GM21528 (cell line): ENCODE results near the gene GRIK5.
"Not testable (repeated sequence)": the region's sequence is repeated elsewhere in the genome, so short reads cannot be mapped to it uniquely, and the experiment has no call there.

ENCODE experiments used
- ATAC-seq: cut with Tn5 transposase; IDR thresholded peaks from one replicate; pipeline ENCODE4 v1.9.1; 2021; ENCODE audit warnings: mild to moderate bottlenecking, moderate library complexity; ENCODE audit not compliant: unreplicated experiment, low FRiP score

GRIK5 gene

DNA sequence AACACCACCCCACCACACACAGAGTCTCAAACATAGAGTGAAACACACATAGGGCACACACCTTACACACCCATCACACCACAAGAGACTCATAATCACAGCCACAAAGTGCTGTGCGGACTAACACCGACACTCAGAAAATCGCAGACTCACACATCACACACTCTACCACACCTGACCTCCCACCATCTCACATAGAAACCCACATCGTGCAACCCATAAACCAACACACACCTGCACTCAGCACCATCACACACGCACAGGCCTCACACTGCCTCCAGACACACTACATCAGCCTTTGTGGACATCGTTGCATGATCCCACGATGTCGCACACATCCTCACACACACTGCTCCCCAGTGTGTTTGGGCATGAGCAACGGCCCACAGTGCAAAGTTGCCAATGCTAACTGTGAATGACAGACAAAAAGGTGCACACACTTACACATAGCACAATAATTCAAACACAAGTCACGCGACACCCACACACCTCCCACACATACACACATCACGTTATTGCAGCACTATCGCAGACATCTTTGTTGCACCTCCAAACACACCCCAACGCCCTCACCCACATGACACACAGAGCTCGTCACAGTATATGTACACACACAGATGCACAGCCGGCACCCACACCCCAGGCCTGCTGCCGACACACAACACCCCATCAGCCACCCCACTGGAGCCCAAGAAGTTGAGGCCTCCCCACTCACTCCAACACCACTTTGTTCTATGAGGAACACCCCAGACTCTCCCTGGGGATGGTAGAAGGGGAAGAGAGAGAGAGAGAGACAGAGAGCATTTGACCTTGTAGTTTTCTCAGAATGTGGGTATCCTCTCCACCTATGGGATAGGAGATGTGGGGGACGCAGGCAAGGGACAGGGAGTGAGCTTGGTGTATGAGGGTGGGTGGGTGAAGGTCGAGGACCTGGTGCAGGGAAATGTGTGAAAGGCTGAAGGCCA is 74.7 kb downstream of the GRIK5 start:
- no peak for ATAC-seq

DNA sequence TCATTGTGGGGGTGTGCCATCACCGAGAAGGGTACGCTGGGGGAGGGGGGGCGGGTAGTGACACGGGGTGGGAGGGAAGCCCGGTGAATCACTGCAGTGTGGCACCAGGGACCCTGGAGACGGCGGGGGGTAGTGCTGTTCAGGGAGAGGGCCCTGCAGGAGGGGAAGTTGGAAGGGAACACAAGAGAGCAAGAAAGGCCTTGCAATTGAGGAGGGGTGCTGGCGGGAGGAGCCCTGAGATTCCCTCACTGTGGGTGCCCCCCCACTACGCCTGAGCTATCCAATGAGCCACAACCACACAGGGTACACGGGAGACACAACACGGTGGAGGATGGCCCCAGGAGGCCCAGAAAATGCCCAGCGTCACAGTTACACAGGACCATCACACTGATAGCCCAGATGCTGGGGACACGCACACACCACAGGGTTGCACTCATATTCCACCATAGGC is 75.5 kb downstream of the GRIK5 start:
- no peak for ATAC-seq

DNA sequence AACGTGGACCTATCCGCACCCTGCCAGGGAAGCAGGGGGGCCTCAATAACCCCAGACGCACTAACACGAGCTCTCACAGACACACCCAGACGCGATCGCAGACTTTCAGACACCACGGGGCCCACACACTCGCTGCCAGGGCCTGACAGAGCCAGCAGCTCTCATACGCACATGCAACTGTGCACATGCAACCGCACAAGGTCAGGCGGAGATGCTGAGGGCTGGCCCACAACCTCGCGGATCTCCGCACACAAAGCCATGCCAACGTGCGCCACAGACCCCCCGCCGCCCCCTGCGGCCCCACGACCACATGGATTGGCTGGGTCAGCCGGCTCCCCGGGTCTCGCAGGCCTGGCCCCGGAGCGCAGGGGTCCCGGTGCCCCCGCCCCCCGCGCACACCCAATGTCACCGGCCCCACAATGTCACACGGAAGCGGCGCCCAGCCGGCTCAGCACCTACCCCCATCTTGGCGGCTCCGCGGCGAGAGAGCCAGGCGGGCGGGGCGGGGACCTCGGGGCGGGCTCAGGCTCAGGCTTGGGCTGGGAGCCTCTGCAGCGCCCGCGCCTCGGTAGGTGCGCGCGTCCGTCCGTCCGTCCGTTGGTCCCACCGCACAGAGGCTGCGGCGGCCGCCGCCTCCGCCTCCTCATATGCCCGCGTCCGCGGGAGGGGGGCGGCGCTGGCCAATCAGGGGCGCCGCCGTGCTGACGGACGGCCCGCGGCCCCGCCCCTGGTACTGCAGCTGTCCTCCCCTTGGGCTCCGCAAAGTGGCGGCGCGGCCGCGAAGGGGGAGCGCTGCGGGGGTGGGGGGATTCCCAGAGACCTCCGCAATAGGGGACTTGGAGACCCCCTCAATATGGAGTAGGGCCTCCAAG is 76.2 kb downstream of the GRIK5 start, which contains the start of gene ATP1A3:
Gene ATP1A3 (minus strand): TSS at position 619 of the 872 bp plus-strand sequence. CDS start 154 bp downstream, at position 465.
- ATAC-seq: no peak

DNA sequence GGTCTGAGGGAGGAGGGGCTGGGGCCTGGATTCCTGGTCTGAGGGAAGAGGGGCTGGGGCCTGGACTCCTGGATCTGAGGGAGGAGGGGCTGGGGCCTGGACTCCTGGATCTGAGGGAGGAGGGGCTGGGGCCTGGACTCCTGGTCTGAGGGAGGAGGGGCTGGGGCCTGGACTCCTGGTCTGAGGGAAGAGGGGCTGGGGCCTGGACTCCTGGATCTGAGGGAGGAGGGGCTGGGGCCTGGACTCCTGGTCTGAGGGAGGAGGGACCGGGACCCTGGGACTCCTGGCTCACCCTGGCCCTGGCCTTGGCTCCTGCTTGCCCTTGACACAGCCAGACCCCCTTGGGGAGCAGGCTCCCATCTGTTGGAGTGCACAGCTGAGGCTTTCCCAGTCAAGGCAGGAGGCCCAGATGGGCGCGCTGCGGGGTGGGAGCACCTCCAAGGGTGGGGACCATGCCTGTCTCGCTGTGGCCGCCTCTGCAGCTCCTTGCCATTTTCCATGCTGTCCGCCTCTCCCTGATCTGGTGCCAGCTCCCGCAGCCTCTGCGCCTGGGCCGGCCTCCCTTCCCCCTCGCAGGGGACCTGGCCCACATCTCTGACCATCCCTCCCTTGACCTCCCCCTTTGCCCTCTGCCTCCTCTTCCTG is 78.0 kb downstream of the GRIK5 start:
- ATAC-seq: not testable (repeated sequence)

DNA sequence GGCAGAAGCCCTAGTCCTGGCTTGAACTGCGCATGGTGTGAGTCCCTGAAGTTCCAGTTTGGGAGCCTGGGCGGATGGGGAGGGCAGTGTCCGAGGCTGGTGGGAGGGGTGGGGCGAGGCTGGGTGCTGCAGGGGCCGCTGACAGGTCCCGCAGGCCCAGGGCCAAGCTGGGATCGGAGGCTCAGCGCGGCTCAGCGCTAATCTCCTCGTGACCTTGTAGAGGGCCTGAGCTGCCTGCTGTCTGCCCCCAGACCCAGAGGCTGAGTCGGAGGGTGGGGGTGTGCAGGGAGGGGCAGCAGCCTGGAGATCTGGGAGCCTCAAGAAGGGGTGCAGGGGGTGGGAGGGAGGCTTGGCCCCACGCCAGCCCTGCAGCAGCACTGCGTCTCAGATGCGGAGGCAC is 79.0 kb downstream of the GRIK5 start:
- no peak for ATAC-seq

DNA sequence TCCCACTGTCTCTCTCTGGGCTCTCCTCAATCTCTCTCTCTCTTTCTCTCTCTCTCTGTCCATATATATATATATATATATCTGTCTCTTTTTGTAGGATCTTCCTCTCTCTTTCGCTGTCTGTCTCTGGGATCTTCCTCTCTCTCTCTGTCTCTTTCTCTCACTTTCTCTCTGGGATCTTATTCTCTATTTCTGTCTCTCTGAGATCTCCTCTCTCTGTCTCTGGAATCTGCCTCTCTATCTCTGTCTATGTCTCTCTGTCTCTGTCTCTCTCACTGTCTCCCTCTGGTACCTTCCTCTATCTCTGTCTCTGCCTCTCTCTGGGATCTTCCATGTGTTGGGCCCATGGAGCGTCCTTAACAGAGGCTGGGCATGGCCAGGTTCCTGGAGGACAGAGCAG is 79.4 kb downstream of the GRIK5 start:
- ATAC-seq: no peak

DNA sequence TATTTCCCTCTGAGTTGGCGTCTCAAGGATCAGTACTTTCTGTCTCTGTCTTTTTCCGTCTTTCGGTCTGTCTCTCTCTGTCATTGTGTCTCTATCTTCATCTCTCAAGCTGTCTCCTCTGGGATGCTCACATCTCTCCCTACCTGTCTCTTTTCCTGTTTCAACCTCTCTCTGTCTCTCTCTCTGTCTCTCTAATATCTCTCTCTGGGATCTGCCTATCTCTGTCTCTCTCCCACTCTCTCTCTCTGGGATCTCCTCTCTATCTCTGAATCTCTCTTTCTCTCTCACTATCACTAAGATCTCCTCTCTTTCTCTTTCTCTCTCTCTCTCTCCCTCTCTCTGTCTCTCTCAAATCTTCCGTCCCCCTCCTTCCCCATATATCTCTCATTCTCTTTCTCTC is 80.0 kb downstream of the GRIK5 start:
- no peak for ATAC-seq

DNA sequence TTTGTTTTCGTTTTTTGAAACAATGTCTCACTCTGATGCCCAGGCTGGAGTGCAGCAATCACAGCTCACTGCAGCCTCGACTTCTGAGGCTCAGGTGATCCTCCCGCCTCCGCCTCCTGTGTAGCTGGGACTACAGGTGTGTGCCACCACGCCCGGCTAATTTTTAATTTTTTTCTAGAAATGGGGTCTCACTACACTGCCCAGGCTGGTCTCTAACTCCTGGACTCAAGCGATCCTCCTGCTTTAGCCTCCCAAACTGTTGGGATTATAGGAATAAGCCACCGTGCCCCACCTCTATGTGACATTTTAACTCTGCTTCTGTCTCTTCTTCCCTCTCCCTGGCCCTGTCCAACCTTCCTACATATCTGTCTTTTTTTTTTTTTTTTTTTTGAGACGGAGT is 81.1 kb downstream of the GRIK5 start:
- no peak for ATAC-seq

DNA sequence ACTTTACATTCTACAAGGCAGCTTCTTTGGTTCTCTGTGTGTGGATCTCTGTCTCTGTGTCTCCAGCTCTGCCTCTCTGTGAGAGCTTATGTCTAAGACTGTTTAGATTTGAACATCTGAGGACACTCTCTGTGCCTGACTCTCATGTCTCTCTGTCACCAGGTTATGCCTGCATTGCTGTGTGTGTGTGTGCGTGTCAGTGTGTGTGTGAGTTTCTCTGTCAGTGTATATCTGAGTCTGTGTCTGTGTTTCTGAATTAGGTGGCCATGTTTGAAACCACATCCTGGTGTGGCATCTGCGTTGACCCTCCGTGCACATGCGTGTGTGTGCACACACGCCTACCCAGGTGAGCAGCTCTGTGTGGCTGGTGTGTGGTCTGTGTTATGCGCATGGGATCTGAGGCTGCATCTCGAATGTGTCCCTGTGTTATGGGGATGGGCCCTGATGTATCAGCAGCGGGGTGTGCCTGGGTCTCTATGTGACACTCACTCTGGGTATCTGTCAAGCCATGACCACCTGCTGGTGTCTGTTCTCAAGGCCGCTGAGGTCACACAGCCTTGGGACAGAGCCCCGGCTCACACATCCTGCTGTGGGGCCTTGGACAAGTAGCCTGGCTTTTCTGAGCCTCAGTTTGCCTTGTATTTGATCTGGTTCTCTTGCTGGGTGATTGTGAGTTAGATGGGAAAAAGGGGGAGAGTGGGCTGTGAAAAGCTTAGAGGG is 82.7 kb downstream of the GRIK5 start:
- ATAC-seq: no peak

DNA sequence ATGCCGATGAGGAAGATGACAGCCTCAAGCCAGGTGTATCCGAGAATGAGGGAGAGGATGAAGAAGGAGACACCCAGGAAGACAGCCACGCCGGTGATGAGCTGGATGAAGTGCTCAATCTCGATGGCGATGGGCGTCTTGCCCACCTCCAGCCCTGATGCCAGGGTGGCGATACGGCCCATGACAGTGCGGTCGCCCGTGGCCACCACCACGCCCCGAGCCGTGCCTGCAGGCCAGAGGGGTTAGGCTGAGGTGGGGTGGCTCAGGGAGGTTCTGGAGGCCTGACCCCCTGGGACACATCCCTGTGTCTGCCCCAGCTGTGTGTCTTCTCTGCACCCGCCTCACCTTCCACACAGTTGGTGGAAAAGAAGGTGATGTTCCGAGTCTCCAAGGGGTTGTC is 85.0 kb downstream of the GRIK5 start:
- no peak for ATAC-seq

DNA sequence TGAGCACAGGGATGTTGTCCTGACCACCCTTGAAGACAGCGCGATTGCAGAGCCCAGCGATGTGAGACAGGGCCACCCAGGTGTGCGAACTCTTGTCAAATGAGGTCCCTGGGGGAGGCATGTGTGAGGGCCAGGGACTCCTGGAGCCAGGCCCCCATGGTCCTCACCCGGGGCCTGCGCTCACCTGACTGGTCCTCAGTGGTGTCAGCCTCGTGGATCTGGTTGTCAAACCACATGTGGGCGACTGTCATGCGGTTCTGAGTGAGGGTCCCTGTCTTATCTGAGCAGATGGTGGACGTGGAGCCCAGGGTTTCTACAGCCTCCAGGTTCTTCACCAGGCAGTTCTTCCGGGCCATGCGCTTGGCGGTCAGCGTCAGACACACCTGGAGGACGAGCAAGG is 88.3 kb downstream of the GRIK5 start:
- ATAC-seq: no peak

DNA sequence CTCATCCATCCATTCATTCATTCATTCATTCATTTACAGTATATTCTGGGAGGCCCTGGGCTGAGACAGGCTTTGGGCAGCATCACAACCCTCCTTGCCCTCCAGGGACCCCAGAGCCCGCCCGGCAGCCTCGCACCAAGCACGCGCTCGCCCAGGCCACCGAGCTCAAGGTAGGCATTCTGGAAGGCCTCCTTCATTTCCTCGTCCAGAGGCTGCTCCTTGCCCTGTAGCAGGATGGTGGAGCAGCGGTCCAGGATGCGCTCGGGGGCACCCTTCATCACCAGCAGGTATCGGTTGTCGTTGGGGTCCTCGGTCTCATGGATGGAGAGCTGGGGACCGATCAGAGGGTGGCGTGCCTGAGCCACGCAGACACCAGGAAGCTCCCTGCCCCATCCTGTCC is 91.5 kb downstream of the GRIK5 start:
- no peak for ATAC-seq

DNA sequence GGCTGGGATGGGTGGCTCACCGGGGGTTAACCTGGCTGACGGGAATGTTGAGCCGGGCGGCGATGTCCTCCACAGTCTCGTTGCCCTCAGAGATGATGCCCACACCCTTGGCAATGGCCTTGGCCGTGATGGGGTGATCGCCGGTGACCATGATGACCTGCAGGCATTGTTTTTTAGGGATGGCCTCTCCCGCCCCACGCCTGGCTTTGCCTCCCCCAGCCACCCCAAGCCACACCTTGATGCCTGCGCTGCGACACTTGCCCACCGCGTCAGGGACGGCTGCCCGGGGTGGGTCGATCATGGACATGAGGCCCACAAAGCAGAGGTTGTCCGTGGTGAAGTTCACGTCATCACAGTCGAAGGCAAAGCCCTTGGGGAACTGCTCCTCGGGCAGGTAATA is 92.1 kb downstream of the GRIK5 start:
- no peak for ATAC-seq

DNA sequence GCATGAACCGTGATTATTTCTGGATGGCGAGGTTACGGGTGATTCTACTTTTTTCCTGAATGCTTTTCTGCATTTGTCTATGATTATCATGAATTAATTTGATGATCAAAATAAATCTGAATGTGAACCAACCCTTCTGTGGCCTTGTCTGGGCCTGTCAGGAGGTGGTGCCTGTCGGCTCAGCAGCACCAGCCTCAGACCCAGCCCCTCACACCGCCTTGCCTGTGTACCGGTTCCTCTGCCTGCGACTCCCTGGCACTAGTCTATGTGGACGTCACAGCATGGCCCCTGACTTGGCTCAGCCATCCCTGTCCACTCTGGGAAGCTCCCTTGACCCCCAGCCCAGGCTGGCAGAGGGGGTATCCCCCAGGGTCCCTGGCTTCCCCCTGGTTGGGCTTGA is 95.4 kb downstream of the GRIK5 start:
- ATAC-seq: no peak

DNA sequence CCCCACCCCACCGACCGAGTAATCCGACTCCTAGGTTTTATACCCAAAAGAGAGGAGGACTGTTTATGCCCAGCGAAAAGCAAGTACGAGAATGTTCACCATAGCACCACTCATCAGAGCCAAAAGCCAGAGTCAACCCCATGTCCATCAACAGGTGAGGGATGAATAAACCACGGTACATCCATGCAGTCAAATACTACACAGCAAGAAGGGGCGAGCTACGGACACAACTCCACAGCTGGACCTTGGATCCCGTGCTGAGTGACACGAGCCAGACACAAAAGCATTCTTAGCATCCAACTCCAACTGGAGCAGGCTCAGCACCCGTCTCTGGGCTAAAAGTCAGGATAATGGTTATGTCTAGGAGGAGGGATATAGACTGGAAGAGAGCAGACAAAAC is 98.6 kb downstream of the GRIK5 start:
- no peak for ATAC-seq

DNA sequence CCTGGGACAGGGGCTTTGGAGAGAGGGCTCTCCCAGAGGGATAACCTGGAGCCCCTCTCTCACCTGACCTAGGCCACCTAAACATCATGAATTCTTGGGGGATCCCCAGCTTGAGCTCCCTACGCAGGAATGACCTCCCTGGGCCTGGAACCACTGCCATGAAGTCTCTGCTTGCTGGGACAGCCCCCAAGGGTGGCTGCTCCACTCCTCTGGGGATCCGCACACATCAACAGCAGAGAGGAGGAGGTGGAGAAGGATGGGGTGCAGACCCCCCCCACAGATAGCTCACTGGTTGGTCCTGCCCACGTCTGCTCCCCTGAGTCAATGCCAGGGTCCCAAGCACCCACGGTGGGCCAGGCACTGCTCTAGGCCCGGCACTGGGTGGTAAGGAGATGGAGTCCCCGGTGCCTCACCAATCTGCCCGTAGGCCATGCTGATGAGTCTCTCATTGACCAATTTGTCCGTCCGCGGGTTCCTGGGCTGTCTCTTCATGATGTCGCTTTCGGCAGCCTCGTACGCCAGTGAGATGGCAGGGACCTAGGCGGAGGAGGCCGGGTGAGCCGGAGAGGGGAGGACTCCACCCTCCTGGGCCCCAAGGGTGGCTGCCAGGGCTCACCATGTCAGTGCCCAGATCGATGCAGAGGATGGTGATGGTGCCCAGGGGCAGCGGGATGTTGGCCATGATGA is 100.1 kb downstream of the GRIK5 start:
- ATAC-seq: no peak

DNA sequence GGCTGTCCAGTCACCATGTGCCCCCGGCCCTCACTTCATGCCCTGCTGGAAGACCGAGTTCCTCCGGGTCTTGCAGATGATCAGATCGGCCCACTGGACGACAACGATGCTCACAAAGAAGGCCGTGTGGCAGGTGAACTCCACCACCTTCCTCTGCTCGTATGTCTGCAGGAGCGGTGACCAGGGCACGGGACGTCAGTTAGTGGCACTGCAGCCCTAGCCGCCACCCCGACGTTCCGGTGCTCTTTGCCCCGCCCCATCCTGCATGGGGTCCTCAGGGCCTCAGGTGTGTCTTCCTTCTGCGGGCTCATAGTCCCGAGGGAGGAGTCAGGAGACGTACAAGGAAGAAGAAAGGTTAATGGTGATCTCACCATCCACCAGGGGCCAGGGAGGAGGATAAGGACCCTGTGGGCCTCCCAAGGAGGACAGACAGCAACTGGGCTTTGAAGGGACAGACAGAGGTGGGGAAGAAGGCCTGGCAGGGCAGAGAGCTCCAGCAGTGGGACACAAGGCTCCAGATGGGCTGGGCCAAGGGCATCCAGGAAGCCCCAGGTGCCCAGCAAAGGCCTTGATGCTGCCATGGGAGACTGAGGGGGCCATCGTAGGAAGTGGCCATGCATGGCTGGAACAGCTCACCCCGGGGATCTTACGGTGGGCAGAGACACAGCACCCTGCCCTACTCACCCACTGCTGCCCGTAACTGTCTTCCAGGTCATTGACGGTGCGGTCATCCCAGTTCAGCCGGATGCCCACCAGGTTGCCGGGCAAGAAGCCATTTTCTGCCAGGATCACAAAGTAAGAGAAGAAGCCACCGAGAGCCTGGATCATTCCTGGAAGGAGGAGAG is 101.0 kb downstream of the GRIK5 start:
- ATAC-seq: no peak

DNA sequence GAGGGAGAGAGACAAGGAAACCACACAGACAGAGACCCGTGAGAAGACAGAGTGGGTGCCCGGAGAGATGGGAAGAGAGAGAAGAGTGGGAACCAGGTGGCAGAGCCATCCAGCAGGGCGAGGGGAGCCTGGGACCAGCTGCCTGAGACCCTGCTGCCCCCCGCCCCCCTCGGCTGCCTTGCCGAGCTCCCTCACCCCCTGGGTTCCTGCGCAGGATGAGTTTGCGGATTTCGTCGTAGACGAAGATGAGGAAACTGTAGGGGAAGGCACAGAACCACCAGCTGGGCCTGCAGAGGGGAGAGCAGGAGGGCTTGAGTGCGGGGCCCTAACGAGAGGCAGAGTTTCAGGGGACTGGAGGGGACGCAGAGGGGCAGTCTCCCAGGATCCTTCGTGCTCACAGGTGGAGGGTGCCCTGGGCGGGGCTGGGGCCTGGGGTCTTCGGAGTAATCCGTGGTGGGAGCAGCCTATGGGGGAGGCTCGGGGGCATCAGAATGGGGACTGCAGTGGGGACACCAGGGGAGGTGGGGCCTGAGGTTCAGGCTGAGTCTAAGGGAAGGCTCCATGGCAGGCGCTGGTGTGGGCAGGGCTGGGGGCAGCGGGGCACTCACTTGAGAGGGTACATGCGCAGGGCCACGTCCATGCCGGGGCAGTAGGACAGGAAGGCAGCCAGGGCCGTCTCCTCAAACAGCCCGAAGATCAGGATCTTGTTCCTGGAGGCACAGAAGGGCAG is 102.8 kb downstream of the GRIK5 start:
- ATAC-seq: no peak
